A673 (cell line): ENCODE results near the gene KRT17. TPM values are rescaled to one million over a fixed set of nuclear protein-coding genes. Genes with fewer than 3 reads are reported as not detected.

ENCODE experiments used
- BruUV-seq: library from RNA; stranded (reverse); fragments of 400-500 nt; replicated peaks from 2 replicates; lab custom pipeline; 2021; lab: Mats Ljungman, UMichigan
- CTCF ChIA-PET: fragments of 300-600 bp; sonication (Branson Sonifier 250); formaldehyde crosslinking; loops from one replicate; lab custom pipeline; 2022; ENCODE audit warnings: antibody characterized with exemption; lab: Charles Lee
- POLR2A ChIA-PET: fragments of 300-600 bp; sonication (Branson Sonifier 250); formaldehyde crosslinking; loops from one replicate; lab custom pipeline; 2022; ENCODE audit warnings: antibody characterized with exemption; ENCODE audit not compliant: low non-redundant PET; lab: Charles Lee
- DNase-seq: peaks from one replicate; pipeline ENCODE4 v3.0.0-alpha.2; 2015; ENCODE audit warnings: low spot score
- H3K27ac ChIP-seq: fragments of 200-600 bp; sonication (generic); 2 replicates; pipeline ENCODE4 v1.5.1; 2016; ENCODE audit warnings: mixed run types, low read depth, mild to moderate bottlenecking, mixed read lengths, antibody characterized with exemption, low read length; ENCODE audit not compliant: poor library complexity, severe bottlenecking
- H3K27me3 ChIP-seq: fragments of 200-600 bp; sonication (generic); replicated peaks from 2 replicates; pipeline ENCODE4 v1.6.1; 2017; ENCODE audit warnings: mixed run types, low read depth, mild to moderate bottlenecking, mixed read lengths, antibody characterized with exemption, low read length; ENCODE audit not compliant: insufficient read depth, poor library complexity
- H3K36me3 ChIP-seq: fragments of 200-600 bp; sonication (generic); 2 replicates; pipeline ENCODE4 v1.6.1; 2016; ENCODE audit warnings: mixed run types, mild to moderate bottlenecking, mixed read lengths, antibody characterized with exemption, low read length; ENCODE audit not compliant: insufficient read depth, poor library complexity, severe bottlenecking
- H3K4me1 ChIP-seq: fragments of 200-600 bp; sonication (generic); 2 replicates; pipeline ENCODE4 v1.6.1; 2017; ENCODE audit warnings: mixed run types, mild to moderate bottlenecking, mixed read lengths, antibody characterized with exemption, low read length; ENCODE audit not compliant: insufficient read depth, poor library complexity, severe bottlenecking
- H3K4me3 ChIP-seq: fragments of 200-600 bp; sonication (generic); 2 replicates; pipeline ENCODE4 v1.5.1; 2016; ENCODE audit warnings: low read depth, mixed run types, mild to moderate bottlenecking, mixed read lengths, low read length; ENCODE audit not compliant: poor library complexity, severe bottlenecking
- H3K9me3 ChIP-seq: fragments of 200-600 bp; sonication (generic); 2 replicates; pipeline ENCODE4 v1.6.1; 2016; ENCODE audit warnings: mixed run types, low read depth, mild to moderate bottlenecking, mixed read lengths, antibody characterized with exemption, low read length; ENCODE audit not compliant: poor library complexity, severe bottlenecking
- CTCF ChIP-seq: fragments of 300-800, 200-600 bp; sonication (generic); conservative IDR thresholded peaks from 2 replicates; pipeline ENCODE4 v1.5.1; 2017; ENCODE audit warnings: low read depth, mild to moderate bottlenecking, antibody characterized with exemption, low read length, moderate library complexity, mixed read lengths
- EZH2 ChIP-seq: fragments of 200-600 bp; sonication (generic); IDR thresholded peaks from 2 replicates; pipeline ENCODE4 v1.6.1; 2017; ENCODE audit warnings: borderline replicate concordance, low read depth, mild to moderate bottlenecking, mixed read lengths, antibody characterized with exemption, low read length; ENCODE audit not compliant: poor library complexity, severe bottlenecking
- intact Hi-C: fragments of 100-400 bp; cut with micrococcal nuclease; formaldehyde crosslinking; loops from one replicate; pipeline ENCODE4 v1.10.0; 2022; ENCODE audit not compliant: unreplicated experiment
- total RNA-seq: library from RNA; stranded (reverse); gene quantifications from 2 replicates; pipeline ENCODE4 v1.2.3, GENCODE V29; 2021

The KRT17 gene
- total RNA-seq, 1 experiment from 2014 or later, result 54.1 TPM

DNA sequence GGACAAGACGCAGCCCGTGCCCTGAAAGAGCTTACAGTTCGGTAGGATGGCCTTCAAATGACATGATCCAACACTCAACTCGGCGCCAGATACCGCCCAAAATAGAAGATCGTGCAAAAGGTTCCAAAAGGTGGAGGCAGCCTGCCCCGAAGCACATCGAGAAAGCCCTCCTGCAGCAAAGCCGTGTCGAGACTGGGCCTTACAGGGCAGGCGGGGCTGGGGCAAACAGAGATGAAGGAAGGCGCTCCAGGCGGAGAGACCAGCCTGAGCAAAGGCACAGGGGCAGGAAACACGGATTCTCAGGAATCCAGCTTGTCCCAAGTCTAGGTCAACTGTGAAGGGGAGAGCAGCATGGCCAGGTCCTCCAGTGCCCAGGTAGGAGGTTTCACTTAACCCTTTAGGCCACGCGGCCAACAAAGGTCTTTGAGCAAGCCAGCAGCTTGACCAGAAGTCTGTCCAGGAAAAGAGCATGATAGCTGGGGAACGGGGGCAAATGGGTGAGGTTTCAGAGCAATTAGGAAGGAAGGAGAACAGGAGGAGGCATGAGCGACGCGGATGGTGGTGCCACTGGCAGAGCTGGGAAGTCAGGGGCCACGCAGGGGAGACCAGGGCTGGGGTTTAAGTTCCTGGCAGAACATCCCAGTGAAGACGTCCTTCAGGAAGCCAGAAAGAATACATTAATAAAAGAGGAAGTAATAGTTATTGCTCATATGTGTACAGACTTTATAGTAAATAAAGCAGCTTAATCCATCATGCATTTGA, 43.1 kb upstream of the KRT17 start:
- ChIA-PET POLR2A (no interaction called here), CTCF (interaction anchor here (0.5 to 1.9 kb wide), 2 partner anchors 19 to 1350 kb away, joined by 5 to 10 read pairs; no protein-coding TSS in a partner anchor)
- no TSS peak for BruUV-seq
- no peak overlapping the region for H3K4me3 ChIP-seq
- no peaks in the 10 kb centered on the region for H3K27me3 ChIP-seq
- H3K27ac ChIP-seq, result no peak overlapping the region
- no peak for TF ChIP-seq EZH2
- no peak for TF ChIP-seq CTCF
- DNase-seq, result no peak
- peaks cover 5% of the 10 kb centered on the region for H3K4me1 ChIP-seq
- no peaks in the 10 kb centered on the region for H3K9me3 ChIP-seq
- H3K36me3 ChIP-seq, result no peaks in the 10 kb centered on the region
- intact Hi-C loops, result loop anchor here (2.0 to 5.0 kb wide), 2 partner anchors 520 to 863 kb away; partner anchors contain the start of gene KRTAP4-5

DNA sequence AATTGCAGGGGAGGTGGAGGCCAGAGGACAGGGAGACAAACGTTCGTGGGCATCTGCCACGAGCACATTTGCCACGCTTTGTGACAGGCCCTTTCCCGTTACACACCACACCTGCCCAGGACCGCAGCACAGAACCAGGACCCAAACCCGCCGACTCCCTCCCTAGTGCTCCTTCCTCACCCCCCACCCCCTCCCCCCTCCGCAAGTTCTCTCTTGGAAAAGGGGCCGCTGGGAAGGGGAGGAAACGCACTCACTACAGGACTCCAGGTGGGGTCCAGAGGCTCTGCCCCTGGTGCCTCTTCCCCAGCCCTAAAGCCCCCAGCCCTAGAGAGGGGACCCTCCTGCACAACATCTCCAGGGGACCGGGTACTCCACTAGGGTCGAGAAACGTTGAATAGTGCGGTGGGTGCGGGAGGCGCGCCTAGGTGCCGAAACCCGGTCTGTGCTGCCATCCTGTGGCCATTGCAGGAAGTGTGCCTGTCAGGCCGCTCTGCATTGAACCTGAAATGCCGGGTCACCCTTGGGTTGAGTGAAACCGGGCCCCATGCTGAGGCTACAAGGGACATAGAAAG, 42.4 kb upstream of the KRT17 start:
- Histone ChIP-seq H3K27me3 (no peaks in the 10 kb centered on the region), H3K4me1 (peaks cover 5% of the 10 kb centered on the region), H3K27ac (no peak overlapping the region), H3K4me3 (peak overlapping the region; percentile 43), H3K9me3 (no peaks in the 10 kb centered on the region), H3K36me3 (no peaks in the 10 kb centered on the region)
- peak; percentile 65 for DNase-seq
- TF ChIP-seq EZH2 (no peak), CTCF (peak; percentile 76)
- BruUV-seq, result no TSS peak
- intact Hi-C loops, result loop anchor here (2.0 to 5.0 kb wide), 2 partner anchors 519 to 862 kb away; partner anchors contain the start of gene KRTAP4-5
- POLR2A ChIA-PET, result no interaction called here
- CTCF ChIA-PET, result interaction anchor here (0.5 to 2.8 kb wide), 4 partner anchors 18 to 1350 kb away, joined by 5 to 14 read pairs (median 8); no protein-coding TSS in a partner anchor

GRCh38 chr17:41666237-41666641, 41.9 kb upstream of the KRT17 start:
- Histone ChIP-seq H3K27me3 (no peaks in the 10 kb centered on the region), H3K9me3 (no peaks in the 10 kb centered on the region), H3K4me3 (peak overlapping the region; percentile 43), H3K27ac (no peak overlapping the region), H3K36me3 (no peaks in the 10 kb centered on the region), H3K4me1 (peaks cover 5% of the 10 kb centered on the region)
- no TSS peak for BruUV-seq
- POLR2A ChIA-PET, result no interaction called here
- CTCF ChIA-PET, result interaction anchor here (1.0 to 2.8 kb wide), 4 partner anchors 18 to 862 kb away, joined by 3 to 14 read pairs (median 8); no protein-coding TSS in a partner anchor
- intact Hi-C loops, result loop anchor here (2.0 to 5.0 kb wide), 2 partner anchors 519 to 861 kb away; partner anchors contain the start of gene KRTAP4-5
- TF ChIP-seq CTCF, result no peak; the same call in 1 of the 2 replicates
- TF ChIP-seq EZH2, result no peak
- DNase-seq, result peak; percentile 44
